DND-41 (cell line): ENCODE data around the gene CYP27A1.

ENCODE experiments used
- EZH2 ChIP-seq: IDR thresholded peaks from 3 replicates; pipeline ENCODE4 v1.6.1; 2012; ENCODE audit warnings: borderline replicate concordance, low read depth, mild to moderate bottlenecking, moderate library complexity, low read length, inconsistent platforms; ENCODE audit not compliant: severe bottlenecking
- TF ChIP-seq, protein P1 (sequence below): IDR thresholded peaks from 2 replicates; pipeline ENCODE4 v1.5.1; 2012; ENCODE audit warnings: borderline replicate concordance, low read length, moderate library complexity, mild to moderate bottlenecking; ENCODE audit not compliant: poor library complexity, severe bottlenecking; ENCODE audit errors: extremely low read depth

DNA sequence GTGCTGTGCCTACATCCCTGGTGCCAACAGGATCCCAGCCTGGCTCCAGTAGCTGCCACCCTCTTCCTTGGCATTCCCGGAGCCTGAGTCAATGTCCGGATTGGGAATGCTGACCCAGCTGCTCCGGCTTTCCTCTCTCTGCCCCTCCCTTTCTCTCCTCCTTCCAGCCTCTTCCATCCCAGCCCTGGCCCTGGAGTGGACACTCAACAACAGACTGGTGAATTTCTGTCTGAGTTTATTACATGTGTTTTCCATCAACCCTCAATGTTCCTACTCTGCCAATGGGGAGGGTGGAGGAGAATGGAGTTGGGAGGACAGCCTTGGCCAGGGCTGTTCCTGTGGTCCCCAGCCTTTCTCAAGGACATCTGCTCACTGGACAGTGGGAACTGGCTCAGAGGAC, 50.6 kb downstream of the CYP27A1 start:
- TF ChIP-seq, protein P1, sequence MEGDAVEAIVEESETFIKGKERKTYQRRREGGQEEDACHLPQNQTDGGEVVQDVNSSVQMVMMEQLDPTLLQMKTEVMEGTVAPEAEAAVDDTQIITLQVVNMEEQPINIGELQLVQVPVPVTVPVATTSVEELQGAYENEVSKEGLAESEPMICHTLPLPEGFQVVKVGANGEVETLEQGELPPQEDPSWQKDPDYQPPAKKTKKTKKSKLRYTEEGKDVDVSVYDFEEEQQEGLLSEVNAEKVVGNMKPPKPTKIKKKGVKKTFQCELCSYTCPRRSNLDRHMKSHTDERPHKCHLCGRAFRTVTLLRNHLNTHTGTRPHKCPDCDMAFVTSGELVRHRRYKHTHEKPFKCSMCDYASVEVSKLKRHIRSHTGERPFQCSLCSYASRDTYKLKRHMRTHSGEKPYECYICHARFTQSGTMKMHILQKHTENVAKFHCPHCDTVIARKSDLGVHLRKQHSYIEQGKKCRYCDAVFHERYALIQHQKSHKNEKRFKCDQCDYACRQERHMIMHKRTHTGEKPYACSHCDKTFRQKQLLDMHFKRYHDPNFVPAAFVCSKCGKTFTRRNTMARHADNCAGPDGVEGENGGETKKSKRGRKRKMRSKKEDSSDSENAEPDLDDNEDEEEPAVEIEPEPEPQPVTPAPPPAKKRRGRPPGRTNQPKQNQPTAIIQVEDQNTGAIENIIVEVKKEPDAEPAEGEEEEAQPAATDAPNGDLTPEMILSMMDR = no peak
- no peak for TF ChIP-seq EZH2
